MM.1S (cell line): ENCODE data around the gene MRPL30.

Experiments
- EZH2 ChIP-seq: fragments of 300-600 bp; sonication (generic); optimal IDR thresholded peaks from 2 replicates; pipeline ENCODE3; 2017; ENCODE audit warnings: low read depth, mild to moderate bottlenecking, antibody characterized with exemption, low read length, mixed read lengths
- EZH2phosphoT487 ChIP-seq: fragments of 300-600 bp; sonication (generic); IDR thresholded peaks from 2 replicates; pipeline ENCODE4 v1.6.1; 2018; ENCODE audit warnings: antibody characterized with exemption, low read length
- TF ChIP-seq, protein P1 (sequence below): fragments of 300-600 bp; sonication (generic); IDR thresholded peaks from 2 replicates; pipeline ENCODE4 v1.5.1; 2016; ENCODE audit warnings: antibody characterized with exemption, low read length, mixed read lengths

DNA sequence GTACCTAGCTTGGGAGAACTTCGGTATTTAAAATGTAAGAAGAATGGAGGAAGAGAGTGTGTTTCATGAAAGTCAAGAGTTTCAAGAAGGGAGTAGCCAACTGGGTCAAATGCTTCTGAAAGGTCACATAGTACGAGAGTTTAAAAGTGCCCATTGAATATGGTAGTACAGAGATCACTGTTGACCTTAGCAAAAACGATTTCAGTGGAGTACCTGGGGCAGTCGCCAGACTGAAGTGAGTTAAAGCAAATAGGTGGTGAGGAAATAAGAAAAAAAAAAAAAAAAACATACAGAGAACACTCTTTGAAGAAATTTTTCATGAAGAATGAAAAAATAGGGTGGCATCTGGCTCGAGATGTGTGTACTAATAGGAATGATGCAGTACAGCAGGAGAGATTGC, 14.8 kb upstream of the MRPL30 start:
- TF ChIP-seq, protein P1, sequence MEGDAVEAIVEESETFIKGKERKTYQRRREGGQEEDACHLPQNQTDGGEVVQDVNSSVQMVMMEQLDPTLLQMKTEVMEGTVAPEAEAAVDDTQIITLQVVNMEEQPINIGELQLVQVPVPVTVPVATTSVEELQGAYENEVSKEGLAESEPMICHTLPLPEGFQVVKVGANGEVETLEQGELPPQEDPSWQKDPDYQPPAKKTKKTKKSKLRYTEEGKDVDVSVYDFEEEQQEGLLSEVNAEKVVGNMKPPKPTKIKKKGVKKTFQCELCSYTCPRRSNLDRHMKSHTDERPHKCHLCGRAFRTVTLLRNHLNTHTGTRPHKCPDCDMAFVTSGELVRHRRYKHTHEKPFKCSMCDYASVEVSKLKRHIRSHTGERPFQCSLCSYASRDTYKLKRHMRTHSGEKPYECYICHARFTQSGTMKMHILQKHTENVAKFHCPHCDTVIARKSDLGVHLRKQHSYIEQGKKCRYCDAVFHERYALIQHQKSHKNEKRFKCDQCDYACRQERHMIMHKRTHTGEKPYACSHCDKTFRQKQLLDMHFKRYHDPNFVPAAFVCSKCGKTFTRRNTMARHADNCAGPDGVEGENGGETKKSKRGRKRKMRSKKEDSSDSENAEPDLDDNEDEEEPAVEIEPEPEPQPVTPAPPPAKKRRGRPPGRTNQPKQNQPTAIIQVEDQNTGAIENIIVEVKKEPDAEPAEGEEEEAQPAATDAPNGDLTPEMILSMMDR, result no peak
- TF ChIP-seq EZH2 (no peak), EZH2phosphoT487 (no peak)
